GM06990 (cell line): Measurements from ENCODE around the gene RTP5.

Source experiments
- DNase-seq: peaks from one replicate; pipeline ENCODE4 v3.0.0-alpha.2; 2011; ENCODE audit not compliant: insufficient read length; ENCODE audit errors: extremely low read depth
- H3K27me3 ChIP-seq: replicated peaks from 2 replicates; pipeline ENCODE4 v1.6.0; 2011; ENCODE audit warnings: low read length; ENCODE audit not compliant: control insufficient read depth, insufficient read depth
- H3K36me3 ChIP-seq: 2 replicates; pipeline ENCODE4 v1.5.1; 2011; ENCODE audit warnings: low read length; ENCODE audit not compliant: control insufficient read depth, insufficient read depth
- H3K4me3 ChIP-seq: replicated peaks from 2 replicates; pipeline ENCODE4 v1.5.1; 2011; ENCODE audit warnings: low read depth, mild to moderate bottlenecking, control low read depth, low read length
- TF ChIP-seq, protein P1 (sequence below): IDR thresholded peaks from 2 replicates; pipeline ENCODE4 v1.5.1; 2011; ENCODE audit warnings: low read length, control low read depth, mild to moderate bottlenecking, inconsistent platforms; ENCODE audit not compliant: insufficient read depth, poor library complexity, severe bottlenecking

Gene RTP5

DNA sequence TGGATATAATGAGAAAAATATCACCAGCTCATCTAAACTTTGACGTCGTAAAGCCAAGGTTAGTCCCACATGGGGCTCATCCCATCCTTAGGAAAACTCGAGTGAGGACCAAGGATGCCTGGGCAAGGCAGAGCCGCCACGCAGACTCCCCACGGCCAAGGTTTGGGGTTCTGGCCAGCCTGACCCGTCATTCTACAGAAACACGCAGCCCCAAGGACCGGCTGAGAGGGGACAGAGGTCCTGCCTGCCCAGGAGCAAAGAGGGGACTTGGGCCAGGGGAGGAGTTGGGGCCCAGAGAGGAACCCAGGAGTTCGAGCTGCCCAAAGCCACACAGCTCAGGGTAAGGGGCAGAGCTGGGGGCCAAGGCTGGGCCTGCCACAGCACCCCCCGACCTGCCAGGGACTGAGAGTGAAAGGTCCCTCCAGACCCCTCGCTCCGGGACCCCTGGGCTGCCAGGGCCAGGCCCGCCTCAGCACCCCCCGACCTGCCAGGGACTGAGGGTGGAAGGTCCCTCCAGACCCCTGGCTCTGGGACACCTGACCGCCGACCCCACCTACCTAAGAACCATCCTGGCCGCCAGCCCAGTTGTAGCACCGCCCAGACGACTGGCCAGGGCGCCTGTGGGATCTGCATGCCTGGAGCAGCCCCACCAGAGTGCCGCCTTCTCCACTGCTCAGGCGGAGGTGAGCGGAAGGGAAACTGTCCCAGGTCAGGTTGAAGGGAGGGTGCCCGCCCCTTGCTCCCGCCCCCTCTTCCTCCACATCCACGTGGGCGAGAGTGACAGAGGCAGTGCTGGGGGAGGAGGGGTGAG, 11.1 kb upstream of the RTP5 start, which contains the start of gene PDCD1:
PDCD1 (minus strand) TSS at position 689 of the 811 bp plus-strand sequence; CDS start at position 633, 56 bp downstream.
- TF ChIP-seq, protein P1, sequence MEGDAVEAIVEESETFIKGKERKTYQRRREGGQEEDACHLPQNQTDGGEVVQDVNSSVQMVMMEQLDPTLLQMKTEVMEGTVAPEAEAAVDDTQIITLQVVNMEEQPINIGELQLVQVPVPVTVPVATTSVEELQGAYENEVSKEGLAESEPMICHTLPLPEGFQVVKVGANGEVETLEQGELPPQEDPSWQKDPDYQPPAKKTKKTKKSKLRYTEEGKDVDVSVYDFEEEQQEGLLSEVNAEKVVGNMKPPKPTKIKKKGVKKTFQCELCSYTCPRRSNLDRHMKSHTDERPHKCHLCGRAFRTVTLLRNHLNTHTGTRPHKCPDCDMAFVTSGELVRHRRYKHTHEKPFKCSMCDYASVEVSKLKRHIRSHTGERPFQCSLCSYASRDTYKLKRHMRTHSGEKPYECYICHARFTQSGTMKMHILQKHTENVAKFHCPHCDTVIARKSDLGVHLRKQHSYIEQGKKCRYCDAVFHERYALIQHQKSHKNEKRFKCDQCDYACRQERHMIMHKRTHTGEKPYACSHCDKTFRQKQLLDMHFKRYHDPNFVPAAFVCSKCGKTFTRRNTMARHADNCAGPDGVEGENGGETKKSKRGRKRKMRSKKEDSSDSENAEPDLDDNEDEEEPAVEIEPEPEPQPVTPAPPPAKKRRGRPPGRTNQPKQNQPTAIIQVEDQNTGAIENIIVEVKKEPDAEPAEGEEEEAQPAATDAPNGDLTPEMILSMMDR = no peak
- Histone ChIP-seq H3K27me3 (no peaks in the 10 kb centered on the region), H3K4me3 (peak within 1 kb of the TSS; percentile 61), H3K36me3 (no peaks in the 10 kb centered on the region)
- peak; percentile 77 for DNase-seq

DNA sequence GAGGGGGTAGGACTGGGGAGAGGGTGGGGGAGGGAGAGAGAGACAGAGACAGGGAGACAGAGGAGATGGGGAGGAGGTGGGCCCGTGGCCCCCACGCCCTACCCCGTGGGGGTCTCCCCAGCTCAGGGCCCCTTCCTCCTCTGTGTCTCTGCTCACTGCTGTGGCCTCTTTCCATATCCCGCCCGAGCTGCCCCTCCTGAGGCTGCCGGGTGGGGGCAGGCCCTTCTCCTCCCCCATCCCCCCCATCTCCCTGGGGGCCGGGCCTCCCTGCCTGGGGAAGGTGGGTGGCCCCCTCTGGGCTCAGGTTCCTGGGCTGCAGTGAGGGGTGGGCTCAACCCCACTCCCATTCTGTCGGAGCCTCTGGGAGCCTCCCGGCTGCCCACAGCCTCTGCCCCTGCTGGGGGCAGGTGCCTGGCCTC, 10.5 kb upstream of the RTP5 start:
- peak overlapping the region; percentile 61 for H3K4me3 ChIP-seq
- no peaks in the 10 kb centered on the region for H3K36me3 ChIP-seq
- no peaks in the 10 kb centered on the region for H3K27me3 ChIP-seq
- TF ChIP-seq, protein P1 = no peak
- DNase-seq = no peak

DNA sequence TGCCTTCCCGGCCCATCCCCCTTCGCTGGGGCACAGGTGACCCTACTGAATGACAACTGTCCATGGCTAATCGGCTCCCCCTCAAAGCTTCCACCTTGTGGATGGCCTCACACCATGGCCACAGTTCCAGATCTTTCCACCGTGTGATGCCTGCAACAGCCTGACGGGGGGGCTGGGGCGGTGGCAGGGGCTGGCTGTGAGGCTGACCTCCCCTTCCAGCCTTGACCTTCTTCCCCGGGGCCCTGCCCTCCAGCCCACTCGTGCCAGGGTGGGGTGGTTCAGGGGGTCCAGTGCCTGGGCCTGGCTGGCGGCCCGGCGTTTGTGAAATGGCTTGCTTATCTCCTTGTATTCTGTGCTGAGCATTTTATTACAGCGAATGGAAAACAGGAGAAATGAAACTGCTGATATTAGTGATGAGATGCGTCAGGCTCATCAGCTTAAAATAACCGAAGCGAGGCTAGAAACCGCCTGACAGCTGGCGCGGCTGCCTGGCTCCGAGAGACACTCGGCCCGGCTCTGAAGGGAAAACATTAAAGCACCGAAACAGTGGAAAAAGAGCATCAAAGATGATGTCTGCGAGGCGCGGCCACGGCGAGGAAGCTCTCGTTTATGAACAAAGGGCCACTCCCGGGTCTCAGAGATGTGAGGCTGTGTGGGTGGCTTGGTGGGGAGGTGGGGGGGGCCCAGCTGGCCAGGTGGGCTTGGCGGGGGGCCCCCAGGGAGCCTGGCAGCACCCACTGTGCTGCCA, 9.9 kb upstream of the RTP5 start:
- H3K27me3 ChIP-seq = no peaks in the 10 kb centered on the region
- peak overlapping the region; percentile 61 for H3K4me3 ChIP-seq
- TF ChIP-seq, protein P1 = peak; percentile 41
- DNase-seq = peak; percentile 83
- no peaks in the 10 kb centered on the region for H3K36me3 ChIP-seq

DNA sequence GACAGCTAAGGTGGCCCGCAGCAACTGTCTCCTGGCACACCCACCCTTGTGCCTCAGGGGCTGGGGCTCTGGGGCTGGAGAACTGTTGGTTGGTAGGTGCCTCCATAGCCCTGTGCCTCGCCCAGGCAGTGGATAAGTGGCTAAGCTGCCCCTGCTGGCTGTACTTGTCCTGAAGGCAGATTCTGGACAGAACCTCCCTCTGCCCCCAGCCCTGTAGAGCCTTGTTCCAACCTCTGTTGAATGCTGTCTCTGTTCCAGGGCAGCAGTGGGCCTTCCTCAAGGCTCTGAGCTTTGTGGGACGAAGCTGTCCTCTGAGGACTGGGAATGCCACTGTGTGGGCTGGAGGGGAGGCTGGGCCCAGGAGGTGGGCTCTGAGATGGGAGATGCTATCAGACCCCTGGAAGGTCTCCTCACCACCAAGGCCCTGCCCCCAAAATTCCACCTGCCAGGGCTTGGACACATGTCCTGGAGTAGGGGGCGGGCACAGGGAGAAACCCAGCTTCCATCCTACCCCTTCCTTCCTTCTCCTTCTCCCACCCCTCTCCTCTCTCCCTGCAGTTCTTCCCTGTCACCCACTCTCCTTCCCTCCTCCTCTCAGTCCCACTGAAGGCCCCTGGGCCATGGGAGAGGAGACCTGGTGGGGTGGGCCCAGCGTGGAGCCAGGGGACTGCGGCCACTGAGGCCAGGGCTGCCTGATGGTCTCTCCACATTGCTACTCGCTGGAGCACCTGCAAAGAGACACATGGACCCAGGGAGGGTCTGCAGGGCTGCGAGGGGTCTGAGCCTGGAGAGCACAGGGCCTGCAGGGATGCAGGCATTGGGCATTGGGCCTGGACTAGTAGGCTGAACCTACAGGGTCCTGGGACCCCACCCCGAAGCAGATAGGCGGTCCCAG, 9.1 kb upstream of the RTP5 start:
- Histone ChIP-seq H3K36me3 (no peaks in the 10 kb centered on the region), H3K4me3 (peak overlapping the region; percentile 25), H3K27me3 (peaks cover under 1% of the 10 kb centered on the region; the same call in 1 of the 2 replicates)
- TF ChIP-seq, protein P1 = peak; percentile 1
- DNase-seq = peak; percentile 11

DNA sequence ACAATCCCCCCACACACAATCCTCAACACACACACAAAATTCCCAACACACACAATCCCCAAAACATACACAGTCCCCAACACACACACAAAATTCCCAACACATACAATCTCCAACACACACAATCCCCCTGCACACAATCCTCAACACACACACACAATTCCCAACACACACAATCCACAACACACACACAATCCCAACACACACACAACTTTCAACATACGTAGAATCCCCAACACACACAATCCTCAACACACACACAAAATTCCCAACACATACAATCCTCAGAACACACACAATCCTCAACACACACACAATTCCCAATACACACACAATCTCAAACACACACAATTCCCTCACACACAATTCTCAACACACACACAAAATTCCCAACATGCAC, 8.3 kb upstream of the RTP5 start:
- Histone ChIP-seq H3K36me3 (no peaks in the 10 kb centered on the region), H3K4me3 (no peak overlapping the region)
- TF ChIP-seq, protein P1 = no peak

More for the DNA sequence above, 8.3 kb upstream of the RTP5 start:
- no peak for DNase-seq
- H3K27me3 ChIP-seq = peaks cover 3% of the 10 kb centered on the region
